ENCODE measurements around the gene MYL5. TPM values are rescaled to one million over a fixed set of nuclear protein-coding genes. Genes with fewer than 3 reads are reported as not detected.

MYL5 gene
- total and polyA plus RNA-seq, 10 of the 15 experiments (the other 5 are each of a cell fraction or from before 2014, with no cell fraction given) = 1.2 to 13.8 (median 7.1) TPM

DNA sequence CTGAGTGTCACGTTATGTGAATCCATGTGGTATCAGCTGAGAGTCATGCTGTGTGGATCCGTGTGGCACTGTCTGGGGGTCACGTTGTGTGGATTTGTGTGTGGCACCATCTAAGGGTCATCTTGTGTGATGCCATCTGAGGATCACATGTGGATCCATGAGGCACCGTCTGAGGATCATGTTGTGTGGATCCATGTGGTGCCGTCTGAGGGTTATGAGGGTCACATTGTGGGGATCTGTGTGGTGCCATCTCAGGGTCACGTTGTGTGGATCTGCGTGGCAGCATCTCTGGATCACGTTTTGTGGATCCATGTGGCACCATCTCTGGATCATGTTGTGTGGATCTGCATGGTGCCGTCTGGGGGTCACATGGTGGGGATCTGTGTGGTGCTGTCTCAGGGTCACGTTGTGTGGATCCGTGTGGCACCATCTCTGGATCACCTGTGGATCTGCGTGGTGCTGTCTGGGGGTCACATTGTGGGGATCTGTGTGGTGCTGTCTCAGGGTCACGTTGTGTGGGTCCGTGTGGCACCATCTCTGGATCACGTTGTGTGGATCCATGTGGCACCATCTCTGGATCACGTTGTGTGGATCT lies 42.0 kb upstream of the MYL5 start (continued):
- TF ChIP-seq, protein P1, sequence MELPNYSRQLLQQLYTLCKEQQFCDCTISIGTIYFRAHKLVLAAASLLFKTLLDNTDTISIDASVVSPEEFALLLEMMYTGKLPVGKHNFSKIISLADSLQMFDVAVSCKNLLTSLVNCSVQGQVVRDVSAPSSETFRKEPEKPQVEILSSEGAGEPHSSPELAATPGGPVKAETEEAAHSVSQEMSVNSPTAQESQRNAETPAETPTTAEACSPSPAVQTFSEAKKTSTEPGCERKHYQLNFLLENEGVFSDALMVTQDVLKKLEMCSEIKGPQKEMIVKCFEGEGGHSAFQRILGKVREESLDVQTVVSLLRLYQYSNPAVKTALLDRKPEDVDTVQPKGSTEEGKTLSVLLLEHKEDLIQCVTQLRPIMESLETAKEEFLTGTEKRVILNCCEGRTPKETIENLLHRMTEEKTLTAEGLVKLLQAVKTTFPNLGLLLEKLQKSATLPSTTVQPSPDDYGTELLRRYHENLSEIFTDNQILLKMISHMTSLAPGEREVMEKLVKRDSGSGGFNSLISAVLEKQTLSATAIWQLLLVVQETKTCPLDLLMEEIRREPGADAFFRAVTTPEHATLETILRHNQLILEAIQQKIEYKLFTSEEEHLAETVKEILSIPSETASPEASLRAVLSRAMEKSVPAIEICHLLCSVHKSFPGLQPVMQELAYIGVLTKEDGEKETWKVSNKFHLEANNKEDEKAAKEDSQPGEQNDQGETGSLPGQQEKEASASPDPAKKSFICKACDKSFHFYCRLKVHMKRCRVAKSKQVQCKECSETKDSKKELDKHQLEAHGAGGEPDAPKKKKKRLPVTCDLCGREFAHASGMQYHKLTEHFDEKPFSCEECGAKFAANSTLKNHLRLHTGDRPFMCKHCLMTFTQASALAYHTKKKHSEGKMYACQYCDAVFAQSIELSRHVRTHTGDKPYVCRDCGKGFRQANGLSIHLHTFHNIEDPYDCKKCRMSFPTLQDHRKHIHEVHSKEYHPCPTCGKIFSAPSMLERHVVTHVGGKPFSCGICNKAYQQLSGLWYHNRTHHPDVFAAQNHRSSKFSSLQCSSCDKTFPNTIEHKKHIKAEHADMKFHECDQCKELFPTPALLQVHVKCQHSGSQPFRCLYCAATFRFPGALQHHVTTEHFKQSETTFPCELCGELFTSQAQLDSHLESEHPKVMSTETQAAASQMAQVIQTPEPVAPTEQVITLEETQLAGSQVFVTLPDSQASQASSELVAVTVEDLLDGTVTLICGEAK (IDR thresholded peaks at IDR 0.05; ENCODE audit: borderline replicate concordance) = no peak
- TF ChIP-seq, protein P2, sequence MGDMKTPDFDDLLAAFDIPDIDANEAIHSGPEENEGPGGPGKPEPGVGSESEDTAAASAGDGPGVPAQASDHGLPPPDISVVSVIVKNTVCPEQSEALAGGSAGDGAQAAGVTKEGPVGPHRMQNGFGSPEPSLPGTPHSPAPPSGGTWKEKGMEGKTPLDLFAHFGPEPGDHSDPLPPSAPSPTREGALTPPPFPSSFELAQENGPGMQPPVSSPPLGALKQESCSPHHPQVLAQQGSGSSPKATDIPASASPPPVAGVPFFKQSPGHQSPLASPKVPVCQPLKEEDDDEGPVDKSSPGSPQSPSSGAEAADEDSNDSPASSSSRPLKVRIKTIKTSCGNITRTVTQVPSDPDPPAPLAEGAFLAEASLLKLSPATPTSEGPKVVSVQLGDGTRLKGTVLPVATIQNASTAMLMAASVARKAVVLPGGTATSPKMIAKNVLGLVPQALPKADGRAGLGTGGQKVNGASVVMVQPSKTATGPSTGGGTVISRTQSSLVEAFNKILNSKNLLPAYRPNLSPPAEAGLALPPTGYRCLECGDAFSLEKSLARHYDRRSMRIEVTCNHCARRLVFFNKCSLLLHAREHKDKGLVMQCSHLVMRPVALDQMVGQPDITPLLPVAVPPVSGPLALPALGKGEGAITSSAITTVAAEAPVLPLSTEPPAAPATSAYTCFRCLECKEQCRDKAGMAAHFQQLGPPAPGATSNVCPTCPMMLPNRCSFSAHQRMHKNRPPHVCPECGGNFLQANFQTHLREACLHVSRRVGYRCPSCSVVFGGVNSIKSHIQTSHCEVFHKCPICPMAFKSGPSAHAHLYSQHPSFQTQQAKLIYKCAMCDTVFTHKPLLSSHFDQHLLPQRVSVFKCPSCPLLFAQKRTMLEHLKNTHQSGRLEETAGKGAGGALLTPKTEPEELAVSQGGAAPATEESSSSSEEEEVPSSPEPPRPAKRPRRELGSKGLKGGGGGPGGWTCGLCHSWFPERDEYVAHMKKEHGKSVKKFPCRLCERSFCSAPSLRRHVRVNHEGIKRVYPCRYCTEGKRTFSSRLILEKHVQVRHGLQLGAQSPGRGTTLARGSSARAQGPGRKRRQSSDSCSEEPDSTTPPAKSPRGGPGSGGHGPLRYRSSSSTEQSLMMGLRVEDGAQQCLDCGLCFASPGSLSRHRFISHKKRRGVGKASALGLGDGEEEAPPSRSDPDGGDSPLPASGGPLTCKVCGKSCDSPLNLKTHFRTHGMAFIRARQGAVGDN (IDR thresholded peaks at IDR 0.05) = no peak
- TF ChIP-seq STAT1 (conservative IDR thresholded peaks at IDR 0.05) (no peak), MTA2 (IDR thresholded peaks at IDR 0.05; ENCODE audit: low read depth) (no peak), WRNIP1 (IDR thresholded peaks at IDR 0.05; ENCODE audit: borderline replicate concordance, low read depth, low read length) (no peak), CEBPB (IDR thresholded peaks at IDR 0.05; ENCODE audit: borderline replicate concordance in 1 of 2, low read depth in 2 of 2, low read length in 2 of 2) (no peak)
- TF ChIP-seq, protein P3, sequence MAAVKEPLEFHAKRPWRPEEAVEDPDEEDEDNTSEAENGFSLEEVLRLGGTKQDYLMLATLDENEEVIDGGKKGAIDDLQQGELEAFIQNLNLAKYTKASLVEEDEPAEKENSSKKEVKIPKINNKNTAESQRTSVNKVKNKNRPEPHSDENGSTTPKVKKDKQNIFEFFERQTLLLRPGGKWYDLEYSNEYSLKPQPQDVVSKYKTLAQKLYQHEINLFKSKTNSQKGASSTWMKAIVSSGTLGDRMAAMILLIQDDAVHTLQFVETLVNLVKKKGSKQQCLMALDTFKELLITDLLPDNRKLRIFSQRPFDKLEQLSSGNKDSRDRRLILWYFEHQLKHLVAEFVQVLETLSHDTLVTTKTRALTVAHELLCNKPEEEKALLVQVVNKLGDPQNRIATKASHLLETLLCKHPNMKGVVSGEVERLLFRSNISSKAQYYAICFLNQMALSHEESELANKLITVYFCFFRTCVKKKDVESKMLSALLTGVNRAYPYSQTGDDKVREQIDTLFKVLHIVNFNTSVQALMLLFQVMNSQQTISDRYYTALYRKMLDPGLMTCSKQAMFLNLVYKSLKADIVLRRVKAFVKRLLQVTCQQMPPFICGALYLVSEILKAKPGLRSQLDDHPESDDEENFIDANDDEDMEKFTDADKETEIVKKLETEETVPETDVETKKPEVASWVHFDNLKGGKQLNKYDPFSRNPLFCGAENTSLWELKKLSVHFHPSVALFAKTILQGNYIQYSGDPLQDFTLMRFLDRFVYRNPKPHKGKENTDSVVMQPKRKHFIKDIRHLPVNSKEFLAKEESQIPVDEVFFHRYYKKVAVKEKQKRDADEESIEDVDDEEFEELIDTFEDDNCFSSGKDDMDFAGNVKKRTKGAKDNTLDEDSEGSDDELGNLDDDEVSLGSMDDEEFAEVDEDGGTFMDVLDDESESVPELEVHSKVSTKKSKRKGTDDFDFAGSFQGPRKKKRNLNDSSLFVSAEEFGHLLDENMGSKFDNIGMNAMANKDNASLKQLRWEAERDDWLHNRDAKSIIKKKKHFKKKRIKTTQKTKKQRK (IDR thresholded peaks at IDR 0.05; ENCODE audit: low read depth, low read length) = no peak
- TF ChIP-seq, protein P4, sequence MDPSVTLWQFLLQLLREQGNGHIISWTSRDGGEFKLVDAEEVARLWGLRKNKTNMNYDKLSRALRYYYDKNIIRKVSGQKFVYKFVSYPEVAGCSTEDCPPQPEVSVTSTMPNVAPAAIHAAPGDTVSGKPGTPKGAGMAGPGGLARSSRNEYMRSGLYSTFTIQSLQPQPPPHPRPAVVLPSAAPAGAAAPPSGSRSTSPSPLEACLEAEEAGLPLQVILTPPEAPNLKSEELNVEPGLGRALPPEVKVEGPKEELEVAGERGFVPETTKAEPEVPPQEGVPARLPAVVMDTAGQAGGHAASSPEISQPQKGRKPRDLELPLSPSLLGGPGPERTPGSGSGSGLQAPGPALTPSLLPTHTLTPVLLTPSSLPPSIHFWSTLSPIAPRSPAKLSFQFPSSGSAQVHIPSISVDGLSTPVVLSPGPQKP (IDR thresholded peaks at IDR 0.05; ENCODE audit: low read depth, low read length) = no peak

Measured in GM12878 (cell line).